ENCODE measurements around the gene COL25A1. TPM values are rescaled to one million over a fixed set of nuclear protein-coding genes. Genes with fewer than 3 reads are reported as not detected.
"Not testable (repeated sequence)": the region's sequence is repeated elsewhere in the genome, so short reads cannot be mapped to it uniquely, and the experiment has no call there.

COL25A1 gene
- total RNA-seq, 1 experiment from 2014 or later = not detected

GRCh38 chr4:109003964-109004363 lies 298.5 kb downstream of the COL25A1 start:
- DNase-seq (ENCODE audit: low spot score) = no peak
- in situ Hi-C loops (cut with HindIII; ENCODE audit: low sequenced_read_pairs) = no loop called here

- no peak for DNase-seq (ENCODE audit: low spot score)
- in situ Hi-C loops (cut with HindIII; ENCODE audit: low sequenced_read_pairs) = no loop called here
These were observed 310.7 kb downstream of the COL25A1 start for GRCh38 chr4:108991551-108992328.

GRCh38 chr4:108988464-108989195 lies 313.8 kb downstream of the COL25A1 start:
- in situ Hi-C loops (cut with HindIII; ENCODE audit: low sequenced_read_pairs) = no loop called here
- DNase-seq (ENCODE audit: low spot score) = no peak

DNA sequence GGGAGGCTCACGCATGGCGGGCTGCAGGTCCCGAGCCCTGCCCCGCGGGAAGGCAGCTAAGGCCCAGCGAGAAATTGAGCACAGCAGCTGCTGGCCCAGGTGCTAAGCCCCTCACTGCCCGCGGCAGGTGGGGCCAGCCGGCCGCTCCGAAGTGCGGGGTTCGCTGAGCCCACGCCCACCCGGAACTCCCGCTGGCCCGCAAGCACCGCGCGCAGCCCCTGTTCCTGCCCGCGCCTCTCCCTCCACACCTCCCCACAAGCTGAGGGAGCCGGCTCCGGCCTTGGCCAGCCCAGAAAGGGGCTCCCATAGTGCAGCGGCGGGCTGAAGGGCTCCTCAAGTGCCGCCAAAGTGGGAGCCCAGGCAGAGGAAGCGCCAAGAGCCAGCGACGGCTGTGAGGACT lies 318.0 kb downstream of the COL25A1 start:
- DNase-seq (ENCODE audit: low spot score); in situ Hi-C loops (cut with HindIII; ENCODE audit: low sequenced_read_pairs): not testable (repeated sequence)

DNA sequence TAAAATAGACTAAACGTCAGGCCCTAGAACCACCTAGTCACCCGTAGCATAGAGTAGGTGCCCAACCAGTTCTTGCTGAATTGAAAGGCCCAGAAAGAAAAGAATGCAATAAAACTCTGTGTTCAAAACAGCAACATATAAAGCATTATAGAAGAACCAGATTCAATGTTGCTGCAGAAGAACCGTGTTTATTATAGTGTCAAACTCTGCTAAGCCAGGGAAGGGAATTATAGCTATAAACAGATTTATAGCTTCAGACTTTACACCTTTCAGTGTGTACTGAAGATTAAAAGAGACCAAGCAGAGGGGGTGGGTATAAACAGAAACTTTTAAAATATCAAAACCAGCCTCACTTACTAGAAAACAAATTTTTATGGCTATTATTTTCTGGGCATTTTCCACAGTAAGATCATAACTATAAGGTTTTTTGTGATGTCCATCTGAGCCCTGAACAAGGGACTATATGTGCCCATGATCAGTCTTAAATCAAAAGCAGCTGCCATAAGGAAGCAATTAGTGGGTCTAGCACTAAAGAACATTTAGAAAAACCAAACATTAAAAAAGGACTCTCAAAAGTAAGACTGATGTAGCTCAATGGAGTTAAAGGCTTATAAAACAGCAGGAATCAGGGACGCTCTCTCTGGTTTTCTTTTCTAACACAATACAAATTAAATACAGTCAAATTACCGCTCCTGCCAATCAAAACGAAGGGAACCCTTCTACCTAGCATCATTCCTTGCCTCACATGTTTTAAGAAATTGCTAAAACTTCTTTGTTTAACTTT lies 319.9 kb downstream of the COL25A1 start:
- in situ Hi-C loops (cut with HindIII; ENCODE audit: low sequenced_read_pairs) = no loop called here
- no peak for DNase-seq (ENCODE audit: low spot score)

DNA sequence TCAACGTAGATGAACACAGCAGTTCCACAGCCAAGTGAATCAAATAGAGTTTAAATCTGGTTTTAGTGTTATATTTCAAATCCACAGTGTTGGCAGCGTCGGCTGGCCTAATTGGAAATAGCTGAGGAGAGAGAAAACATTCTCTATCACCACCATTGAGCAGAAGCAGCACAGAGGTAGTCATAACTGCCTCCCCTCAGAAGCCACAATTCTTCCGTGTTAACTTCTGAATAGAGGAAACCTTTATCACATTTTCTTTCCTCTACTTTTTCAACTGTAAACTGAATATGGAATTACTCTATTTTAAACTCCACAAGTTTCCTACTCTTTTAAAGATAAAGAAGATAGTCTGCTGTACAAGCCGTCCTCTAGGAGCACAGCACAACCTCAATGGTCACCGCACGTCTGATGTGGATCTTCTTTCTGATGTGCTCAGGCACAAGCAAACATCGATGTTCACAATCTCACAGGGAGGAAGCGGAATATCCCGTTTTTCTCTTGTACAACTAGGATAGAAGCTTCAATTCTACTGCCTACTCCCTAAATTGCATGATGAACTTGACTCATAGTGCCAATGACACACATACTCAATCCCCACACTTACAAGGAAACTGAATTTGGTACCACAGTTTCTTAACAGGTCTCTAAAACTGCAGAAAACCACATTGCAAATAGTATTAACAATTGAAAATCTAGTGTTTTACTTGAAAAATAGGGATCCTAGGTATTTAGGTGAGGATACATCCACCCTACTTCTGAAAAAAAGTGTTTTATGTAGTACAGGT lies 321.8 kb downstream of the COL25A1 start:
- in situ Hi-C loops (cut with HindIII; ENCODE audit: low sequenced_read_pairs) = no loop called here
- DNase-seq (ENCODE audit: low spot score) = no peak

DNA sequence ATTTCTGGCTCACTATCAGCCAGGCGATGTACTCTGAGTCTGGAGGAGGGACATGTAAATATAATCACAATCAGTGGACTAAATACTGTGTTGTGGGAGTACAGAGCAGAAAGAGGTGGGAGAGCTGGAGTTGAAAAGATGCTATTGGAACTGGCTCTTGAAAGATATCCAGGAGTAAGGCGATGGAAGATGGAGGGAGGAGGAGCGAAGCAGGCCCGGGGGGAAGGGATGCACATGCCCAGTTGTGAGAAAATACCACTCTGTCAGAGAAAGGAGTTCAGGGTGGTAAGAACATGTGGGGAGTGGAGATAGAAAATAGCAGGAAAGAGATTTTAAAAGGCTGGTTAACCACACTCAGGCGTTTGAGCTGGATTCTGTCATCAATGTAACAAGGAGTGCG lies 322.7 kb downstream of the COL25A1 start:
- no peak for DNase-seq (ENCODE audit: low spot score)
- in situ Hi-C loops (cut with HindIII; ENCODE audit: low sequenced_read_pairs) = no loop called here

GRCh38 chr4:108978066-108978465 lies 324.4 kb downstream of the COL25A1 start:
- no peak for DNase-seq (ENCODE audit: low spot score)
- in situ Hi-C loops (cut with HindIII; ENCODE audit: low sequenced_read_pairs) = no loop called here

DNA sequence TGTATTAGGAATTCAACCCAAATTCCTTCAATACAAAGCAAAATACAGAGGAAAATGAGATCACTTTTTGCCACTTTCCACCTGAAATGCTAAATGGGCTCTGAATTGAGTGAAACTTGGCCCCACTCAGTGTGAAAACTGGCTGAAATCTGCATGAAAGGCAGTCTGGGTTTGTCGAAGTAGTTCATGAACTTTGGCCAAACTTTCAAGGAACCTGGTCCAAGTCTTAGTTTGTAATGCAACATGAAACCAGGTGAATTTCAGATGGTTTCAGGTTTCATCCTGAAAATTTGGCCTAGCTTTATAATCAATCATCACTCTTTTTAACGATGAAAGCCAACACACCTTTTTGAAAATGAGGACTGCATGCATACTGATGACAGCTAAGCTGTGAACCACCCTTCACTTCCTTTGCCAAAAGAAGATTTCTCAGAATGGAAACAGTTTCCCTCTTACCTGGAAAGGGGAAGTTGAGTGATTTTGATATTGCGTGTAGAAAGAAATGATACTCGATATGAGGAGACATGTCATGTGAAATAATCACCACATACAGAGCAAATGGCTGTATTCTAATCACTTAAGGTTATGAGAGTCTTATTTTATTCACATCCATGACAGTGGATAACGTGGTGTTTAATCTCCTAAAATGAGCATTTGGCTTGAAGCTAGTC lies 329.7 kb downstream of the COL25A1 start:
- in situ Hi-C loops (cut with HindIII; ENCODE audit: low sequenced_read_pairs) = no loop called here
- no peak for DNase-seq (ENCODE audit: low spot score)

DNA sequence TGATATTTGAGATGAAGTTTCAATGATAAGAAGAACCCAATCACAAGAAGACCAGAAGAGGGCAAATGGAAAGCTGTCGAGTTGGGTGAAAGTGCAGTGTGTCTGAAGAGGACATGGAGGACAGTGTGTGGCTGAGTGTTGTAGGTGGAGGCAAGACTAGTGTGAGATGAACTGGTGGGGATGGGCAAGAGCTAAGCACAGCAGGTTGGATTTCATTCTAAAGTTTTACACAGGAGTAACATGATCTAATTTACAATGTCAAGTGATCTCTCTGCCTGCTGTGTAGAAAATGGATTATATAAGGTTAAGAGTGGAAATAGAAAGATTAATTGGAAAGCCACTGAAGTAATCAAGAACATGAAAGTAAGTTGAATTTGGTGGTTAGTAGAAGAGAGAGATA lies 331.0 kb downstream of the COL25A1 start:
- in situ Hi-C loops (cut with HindIII; ENCODE audit: low sequenced_read_pairs) = no loop called here
- DNase-seq (ENCODE audit: low spot score) = no peak

- no peak for DNase-seq (ENCODE audit: low spot score)
- in situ Hi-C loops (cut with HindIII; ENCODE audit: low sequenced_read_pairs) = no loop called here
These were observed 336.9 kb downstream of the COL25A1 start for GRCh38 chr4:108965472-108966076.

DNA sequence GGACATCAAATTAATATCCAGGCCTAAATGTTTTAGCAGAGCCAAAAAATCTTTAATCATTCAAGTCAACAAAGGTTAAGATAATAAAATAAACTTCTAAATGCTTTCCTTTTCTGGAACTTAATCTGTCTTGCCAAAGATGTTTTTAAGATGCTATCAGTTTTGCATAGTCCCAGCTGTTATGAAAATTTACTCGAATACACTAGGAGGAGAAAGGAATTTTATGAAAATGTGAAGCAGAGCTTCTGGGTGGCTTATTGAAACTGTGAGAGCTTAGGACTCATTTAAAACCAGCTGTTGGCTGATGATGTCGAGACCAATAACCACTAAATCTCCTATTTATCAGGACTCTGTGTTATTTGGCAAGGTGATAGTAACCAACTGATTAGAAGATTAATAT lies 337.4 kb downstream of the COL25A1 start:
- DNase-seq (ENCODE audit: low spot score) = no peak
- in situ Hi-C loops (cut with HindIII; ENCODE audit: low sequenced_read_pairs) = no loop called here

DNA sequence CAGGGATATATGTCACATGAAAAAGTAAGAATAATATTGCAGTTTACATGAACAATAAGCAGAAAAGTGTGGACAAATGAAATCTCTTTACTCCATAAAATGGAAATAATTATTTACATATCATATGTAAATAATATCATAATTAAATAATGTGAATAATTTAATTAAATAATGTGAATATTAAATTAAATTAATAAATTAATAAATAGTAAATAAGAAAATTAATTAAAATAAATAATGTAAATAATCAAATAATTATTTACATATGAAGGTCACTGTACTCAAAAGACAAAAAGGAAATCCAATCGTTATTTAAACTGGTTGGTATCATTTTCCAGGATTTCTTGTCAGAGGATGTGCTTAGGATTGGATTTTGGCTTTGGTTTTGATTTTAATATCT lies 338.5 kb downstream of the COL25A1 start:
- in situ Hi-C loops (cut with HindIII; ENCODE audit: low sequenced_read_pairs) = no loop called here
- DNase-seq (ENCODE audit: low spot score) = no peak

GRCh38 chr4:108959491-108959890 lies 343.0 kb downstream of the COL25A1 start:
- DNase-seq (ENCODE audit: low spot score) = no peak
- in situ Hi-C loops (cut with HindIII; ENCODE audit: low sequenced_read_pairs) = no loop called here

DNA sequence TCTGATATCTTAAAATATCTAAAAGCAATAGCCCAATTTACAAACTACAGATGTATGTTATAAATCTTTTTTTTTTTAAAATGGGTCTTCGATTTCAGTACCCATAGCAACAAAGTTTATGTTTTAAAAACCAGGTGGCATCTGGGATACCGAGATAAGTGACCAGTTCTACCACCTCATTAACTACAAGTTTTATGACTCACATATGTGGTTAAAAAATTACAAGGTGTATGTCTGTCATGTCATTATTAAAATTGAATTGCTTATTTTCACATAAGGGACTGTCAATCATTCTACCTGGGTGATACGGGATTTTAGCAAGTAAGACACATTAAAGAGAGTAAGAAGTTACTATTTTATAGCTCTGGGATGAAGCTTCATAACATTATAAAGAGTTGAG lies 347.6 kb downstream of the COL25A1 start:
- in situ Hi-C loops (cut with HindIII; ENCODE audit: low sequenced_read_pairs) = no loop called here
- no peak for DNase-seq (ENCODE audit: low spot score)

- DNase-seq (ENCODE audit: low spot score) = no peak
- in situ Hi-C loops (cut with HindIII; ENCODE audit: low sequenced_read_pairs) = no loop called here
These were observed 348.5 kb downstream of the COL25A1 start for GRCh38 chr4:108953941-108954340.

DNA sequence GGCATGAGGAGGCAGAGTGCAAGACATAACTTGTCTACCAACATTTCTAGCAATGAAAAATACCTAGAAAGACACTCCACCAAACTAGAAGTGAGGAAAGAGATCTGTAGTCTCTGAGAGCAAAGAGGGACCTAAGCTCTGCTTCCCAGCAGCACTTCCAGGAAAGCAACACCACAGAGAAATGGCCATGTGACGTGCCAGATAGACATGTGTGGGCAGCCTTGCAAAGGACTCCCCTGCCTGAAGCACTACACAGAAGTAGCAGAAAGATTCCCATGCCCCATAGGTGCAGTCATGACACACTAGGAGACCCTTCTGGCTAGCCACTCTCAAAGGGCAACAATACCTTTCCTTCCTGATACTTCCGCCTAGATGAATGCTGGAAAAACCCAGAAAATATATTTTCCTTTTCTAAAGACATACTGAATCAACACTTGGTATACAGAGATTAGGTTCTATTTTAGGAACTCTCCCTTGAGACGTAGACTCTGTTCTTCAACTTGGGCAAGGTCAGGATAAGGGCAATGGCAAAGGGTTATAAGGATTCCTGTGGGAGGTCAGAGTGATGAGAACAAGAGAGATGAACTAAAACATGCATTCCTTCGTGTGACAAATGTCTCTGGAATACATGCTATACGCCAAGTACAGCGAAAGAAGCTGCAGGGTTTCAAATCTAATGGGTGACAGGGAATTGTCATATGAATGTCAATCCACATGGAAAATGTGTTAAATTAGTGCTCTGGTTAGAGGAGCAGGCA lies 352.1 kb downstream of the COL25A1 start:
- no peak for DNase-seq (ENCODE audit: low spot score)
- in situ Hi-C loops (cut with HindIII; ENCODE audit: low sequenced_read_pairs) = no loop called here

DNA sequence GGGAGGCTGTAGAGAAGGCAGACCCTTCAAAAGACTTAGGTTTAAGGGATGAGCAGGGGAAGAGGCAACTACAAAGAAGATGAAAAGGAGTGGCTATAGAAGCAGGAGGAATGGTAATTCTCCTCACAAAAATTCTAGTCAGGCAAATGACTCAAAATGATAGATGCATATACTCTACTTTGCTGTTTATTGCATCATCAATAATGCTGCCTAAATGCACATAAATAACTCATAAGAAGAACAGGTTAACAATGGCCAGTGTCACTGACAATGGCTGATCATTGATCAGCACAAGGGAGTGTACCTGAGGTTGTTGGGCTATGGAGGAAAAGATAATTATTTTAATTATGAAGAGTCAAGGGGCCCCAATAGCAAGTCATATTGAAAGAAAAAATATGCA lies 354.9 kb downstream of the COL25A1 start:
- in situ Hi-C loops (cut with HindIII; ENCODE audit: low sequenced_read_pairs) = no loop called here
- no peak for DNase-seq (ENCODE audit: low spot score)

All from G401 (cell line).